Measurements from ENCODE around the gene KRTAP20-3.

The KRTAP20-3 gene

DNA sequence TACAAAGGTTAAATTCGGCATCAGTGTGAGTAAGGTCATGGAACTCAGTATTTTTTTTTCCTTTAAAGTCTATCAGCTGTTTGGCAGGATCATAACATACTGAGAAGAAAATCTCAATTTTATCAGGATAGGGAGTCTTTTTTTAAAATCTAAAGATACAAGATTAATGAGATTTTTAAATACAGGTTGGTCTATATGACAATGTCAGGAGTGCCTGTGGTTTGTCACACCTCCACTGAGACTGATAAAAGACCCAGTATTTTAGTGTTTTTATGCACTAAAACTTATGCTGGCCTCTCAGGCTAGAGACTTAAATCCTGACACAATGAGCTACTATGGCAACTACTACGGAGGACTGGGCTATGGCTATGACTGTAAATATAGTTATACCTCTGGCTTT, at the start of gene KRTAP20-3:
KRTAP20-3 (plus strand) TSS at position 301 of the 400 bp plus-strand sequence.
- no peak for DNase-seq (ENCODE audit: low read depth in 3 of 3)

DNA sequence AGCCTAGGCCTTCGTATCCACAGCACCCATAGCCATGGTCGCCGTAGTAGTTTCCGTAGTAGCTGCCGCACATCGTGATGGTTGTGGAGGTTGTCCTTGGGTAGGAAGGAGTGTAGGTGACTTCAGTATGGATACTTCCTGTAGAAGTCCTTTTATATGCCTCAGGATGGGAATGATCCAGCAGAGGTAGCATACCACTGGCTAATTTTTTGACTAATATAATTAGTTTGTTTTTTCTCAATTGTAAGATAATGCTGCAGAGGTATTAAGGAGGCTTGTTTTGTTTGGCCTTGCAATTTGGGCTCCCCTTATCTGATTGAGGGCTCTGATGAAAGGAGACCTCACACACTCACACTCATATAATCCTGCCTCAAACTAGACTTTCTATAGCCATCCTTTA, 43.9 kb upstream of the KRTAP20-3 start, which contains the start of gene KRTAP6-2:
KRTAP6-2 (minus strand) TSS at position 101 of the 400 bp plus-strand sequence; CDS start at position 73, 28 bp downstream.
- DNase-seq (ENCODE audit: low read depth in 3 of 3) = no peak

DNA sequence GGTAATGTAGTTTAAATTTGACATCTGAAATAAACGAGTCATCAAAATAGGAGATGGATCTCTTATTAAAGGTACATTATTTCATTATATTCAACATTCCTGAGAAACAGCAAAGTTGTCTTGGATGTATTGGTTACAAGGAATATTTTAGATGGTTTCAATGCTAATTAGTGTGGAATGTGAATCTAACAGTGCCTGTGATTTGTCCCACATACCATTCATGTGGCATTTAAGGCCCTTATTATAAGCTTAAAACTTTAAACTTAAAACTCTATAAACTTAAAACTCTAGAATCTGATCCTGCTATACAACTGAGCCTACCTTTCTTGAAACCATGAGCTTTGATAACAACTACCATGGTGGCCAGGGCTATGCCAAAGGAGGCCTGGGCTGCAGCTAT, 41.9 kb upstream of the KRTAP20-3 start, which contains the start of gene KRTAP22-1:
KRTAP22-1 (plus strand) TSS at position 301 of the 400 bp plus-strand sequence.
- DNase-seq (ENCODE audit: low read depth in 3 of 3) = no peak

DNA sequence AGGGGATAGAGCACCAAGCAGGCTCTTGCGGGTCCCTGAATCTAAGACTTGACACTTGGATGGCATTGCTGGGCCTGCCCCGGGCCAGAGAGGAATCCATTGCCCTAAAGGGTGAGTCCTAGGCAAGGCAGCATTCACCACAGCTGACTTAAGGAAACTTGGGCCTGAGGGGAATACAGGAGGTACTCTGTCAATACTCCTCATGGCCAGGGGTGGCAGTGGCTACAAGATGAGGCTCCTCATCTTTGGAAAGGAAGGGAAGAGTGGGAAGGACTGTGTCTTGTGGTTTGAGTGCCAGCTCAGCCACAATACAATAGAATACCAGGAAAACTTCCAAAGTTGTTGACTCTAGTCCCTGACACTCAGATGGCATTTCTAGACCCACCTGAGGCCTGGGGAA, 36.7 kb upstream of the KRTAP20-3 start:
- no peak for DNase-seq (ENCODE audit: low read depth in 3 of 3)

DNA sequence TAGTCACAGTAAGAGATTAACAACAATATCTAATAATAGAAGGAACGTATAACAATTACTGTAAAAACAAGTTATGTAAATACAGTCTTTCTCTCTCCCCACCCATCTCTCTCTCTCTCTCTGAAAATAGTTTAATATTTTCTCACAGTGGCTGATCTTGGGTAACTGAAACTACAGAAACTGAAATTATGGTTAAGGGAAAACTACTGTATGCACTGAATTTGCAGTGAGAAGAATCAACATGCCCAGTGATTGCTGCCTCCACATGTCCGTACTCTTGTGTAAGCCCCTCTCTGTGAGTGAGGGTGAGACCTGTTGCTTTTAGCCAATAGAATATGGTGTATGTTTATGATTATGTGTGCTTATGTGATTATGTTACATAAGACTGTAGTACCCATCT, 30.5 kb upstream of the KRTAP20-3 start:
- no peak for DNase-seq (ENCODE audit: low read depth in 3 of 3)

DNA sequence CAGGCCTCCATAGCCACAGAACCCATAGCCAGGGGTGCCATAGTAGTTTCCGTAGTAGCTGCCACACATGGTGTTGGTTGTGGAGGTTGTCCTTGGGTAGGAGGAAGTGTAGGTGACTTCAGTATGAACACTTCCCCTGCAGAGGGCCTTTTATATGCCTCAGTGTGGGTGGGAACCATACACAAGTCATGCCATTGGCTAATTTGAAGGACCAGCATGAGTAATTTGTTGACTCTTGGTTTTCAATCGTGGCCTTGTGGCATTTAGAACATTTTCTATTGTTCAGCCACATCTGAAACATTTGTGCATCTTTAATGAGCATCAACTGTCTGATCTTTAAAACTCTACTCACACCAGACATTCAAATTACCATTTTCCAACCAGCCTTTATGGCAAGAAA, 28.8 kb upstream of the KRTAP20-3 start, which contains the start of gene KRTAP6-1:
KRTAP6-1 (minus strand) TSS at position 95 of the 400 bp plus-strand sequence; CDS start at position 69, 26 bp downstream.
- DNase-seq (ENCODE audit: low read depth in 3 of 3) = no peak

DNA sequence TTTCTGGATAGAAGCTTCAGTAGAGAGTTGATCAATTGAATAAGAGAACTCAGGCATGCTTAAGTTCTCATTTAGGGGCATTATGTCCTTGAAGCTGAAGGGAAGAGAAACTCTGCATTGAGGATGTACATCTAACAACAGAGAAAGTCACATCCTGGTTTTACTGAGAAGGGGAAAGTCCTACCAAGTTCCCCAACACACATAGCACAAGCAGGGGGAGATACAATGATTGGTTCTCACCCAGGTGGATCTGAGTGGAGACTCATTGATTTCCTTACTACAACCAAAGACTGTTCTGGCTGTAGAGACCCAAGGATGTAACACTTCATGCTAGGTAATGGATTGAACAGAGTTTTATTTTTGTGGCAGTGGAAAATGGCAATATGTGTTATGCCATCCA, 27.5 kb upstream of the KRTAP20-3 start:
- DNase-seq (ENCODE audit: low read depth in 3 of 3) = no peak

DNA sequence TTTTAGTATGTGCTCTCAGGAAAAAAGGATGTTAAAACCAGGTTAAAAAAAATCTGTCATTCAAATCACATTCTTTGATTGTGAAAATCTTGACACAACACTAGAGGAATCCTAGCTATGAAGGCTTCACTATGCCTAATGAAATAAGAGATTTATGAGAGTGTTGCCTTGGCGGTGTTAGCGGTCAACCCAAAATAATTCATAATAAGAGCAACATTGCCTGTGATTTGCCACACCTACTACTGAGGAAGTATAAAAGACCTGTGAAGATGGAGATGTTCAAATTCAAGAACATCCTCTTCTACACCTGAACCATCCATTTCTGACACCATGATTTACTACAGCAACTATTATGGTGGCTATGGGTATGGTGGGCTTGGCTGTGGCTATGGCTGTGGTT, 26.5 kb upstream of the KRTAP20-3 start, which contains the start of gene KRTAP20-1:
KRTAP20-1 (plus strand) TSS at position 301 of the 400 bp plus-strand sequence; CDS start at position 331, 30 bp downstream.
- DNase-seq (ENCODE audit: low read depth in 3 of 3) = no peak

DNA sequence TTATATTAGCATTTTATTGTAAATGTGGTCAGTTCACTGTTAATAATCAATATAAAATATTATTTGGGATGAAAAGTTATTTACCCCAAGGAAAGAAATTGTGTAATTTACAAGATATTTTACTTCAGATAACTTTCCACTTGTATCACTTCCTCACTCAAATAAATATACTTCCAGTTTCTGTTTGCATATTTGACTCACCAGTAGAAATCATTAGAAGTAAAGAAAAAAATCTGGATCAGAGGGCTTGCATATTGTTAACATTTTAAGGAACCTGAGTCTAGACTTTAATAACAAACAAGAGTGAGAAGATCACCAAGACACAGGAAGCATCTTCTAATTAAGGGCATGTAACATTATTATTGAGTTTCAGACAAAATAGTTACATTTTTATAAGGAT, 22.6 kb upstream of the KRTAP20-3 start:
- DNase-seq (ENCODE audit: low read depth in 3 of 3) = no peak

DNA sequence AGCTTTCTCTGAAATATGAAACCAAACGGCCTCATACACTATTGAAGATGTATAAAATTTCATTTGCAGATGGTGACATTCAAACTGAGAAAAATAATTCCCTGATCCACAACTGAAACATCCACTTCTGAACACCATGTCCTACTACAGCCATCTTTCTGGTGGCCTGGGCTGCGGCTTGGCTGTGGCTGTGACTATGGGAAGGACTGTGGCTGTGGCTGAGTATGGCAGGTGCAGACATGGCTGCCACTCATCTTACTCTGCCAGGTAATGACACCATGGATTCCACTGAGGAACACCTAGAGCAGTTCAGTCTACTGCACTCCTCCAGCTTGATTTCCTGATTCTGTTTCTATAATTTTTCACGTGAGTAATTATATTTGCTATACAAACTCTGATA, 22.1 kb upstream of the KRTAP20-3 start, which contains the start of gene KRTAP20-4:
KRTAP20-4 (plus strand) TSS at position 106 of the 400 bp plus-strand sequence.
- no peak for DNase-seq (ENCODE audit: low read depth in 3 of 3)

DNA sequence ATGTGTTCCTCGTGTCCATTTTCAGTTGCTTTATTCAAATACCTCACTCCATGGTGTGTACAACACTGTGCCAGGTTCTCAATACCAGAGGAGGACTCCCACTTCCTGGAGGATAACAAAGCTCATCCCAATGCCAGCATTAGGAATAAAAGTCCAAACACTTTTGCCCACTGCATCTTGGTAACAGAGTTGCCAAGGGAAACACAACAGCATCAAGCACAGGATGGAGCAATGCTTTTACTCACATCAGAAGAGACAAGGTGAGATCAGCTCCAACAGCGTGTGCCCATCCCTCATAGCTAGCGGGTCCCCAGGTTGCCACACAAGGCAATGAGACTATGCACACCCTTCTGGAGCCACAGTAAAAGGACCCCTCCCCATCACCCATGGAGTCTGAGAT, 19.3 kb upstream of the KRTAP20-3 start:
- DNase-seq (ENCODE audit: low read depth in 3 of 3) = no peak

DNA sequence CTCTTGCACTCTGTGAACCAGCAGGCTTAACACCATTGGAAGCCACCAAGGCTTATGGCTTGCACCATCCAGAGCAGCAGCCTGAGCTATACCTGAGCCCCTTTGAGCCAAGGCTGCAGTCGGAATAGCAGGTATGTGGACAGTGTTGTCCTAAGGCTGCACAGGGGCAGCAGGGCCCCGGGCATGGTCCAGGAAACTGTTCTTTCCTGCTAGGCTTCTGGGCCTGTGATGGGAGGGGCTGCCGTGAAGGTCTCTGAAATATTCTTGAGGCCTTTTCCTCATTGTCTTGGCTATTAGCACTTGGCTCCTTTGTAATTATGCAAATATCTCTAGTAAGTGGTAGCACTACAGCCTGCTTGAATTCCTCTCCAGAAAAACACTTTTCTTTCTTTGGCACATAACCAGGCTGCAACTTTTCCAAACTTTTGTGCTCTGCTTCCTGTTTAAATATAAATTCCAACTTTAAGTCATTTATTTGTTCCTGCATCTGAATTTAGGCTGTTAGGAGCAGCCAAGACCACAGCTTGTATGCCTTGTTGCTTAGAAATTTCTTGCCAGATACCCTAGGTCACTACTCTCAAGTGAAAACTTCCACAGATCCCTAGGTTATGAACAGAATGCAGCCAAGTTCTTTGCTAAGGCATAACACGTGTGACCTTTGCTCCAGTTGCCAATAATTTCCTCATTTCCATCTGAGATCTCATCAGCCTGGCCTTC, 17.1 kb upstream of the KRTAP20-3 start:
- DNase-seq (ENCODE audit: low read depth in 3 of 3) = no peak

DNA sequence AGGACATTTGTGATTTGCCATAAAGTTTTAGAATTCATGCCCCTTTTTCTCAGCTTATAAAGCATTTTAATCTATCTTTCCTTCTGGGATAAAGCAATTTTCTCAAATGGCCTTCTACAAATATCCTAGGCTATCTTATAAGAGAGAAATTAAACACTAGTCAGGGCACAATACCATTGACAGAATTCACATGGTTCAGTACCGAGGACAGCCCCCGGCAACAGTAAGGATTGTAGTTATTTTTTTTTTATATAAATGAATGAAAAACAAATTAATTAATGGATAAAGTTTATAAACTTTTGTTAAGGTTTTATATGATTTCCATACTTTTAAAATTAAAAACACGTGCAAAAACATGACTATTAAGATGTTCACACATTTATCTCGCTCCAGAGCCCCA, 14.6 kb upstream of the KRTAP20-3 start:
- DNase-seq (ENCODE audit: low read depth in 3 of 3) = no peak

DNA sequence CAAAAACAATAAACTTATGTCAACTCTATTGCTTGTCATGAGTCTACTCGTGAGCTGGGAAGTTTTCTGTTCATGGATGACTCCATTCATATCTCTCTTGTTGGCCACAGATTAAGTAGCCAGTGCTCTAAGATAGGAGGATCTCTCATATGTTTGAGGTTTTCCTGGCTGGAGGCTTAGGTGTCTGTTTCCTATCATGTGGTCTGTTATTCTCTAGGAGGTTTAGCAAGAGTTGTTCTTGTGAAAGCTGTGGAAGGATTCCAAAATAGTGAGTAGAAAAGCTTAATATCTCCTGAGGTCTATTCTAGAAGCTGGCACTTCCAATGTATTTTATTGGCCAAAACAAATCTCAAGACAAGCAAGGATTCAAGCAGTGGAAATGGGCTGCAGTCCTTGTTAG, 13.5 kb upstream of the KRTAP20-3 start:
- no peak for DNase-seq (ENCODE audit: low read depth in 3 of 3)

DNA sequence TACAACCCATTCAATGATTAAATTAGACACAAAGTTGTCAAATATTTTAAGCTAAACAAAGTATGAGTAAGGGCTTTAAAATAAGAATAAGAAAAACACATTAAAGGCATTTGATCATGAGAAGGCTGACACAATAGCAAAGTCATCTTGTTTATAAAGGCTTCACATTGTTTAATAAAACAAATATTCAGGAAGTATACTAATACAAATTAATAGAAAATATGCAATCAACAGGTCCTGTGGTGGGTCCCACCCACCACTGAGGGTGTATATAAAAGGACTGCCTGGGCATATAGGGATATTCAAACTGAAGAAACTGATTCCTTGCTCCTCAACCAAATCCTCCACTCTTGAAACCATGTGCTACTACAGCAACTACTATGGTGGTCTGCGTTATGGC, 7.8 kb upstream of the KRTAP20-3 start, which contains the start of gene KRTAP20-2:
KRTAP20-2 (plus strand) TSS at position 301 of the 400 bp plus-strand sequence; CDS start at position 359, 58 bp downstream.
- no peak for DNase-seq (ENCODE audit: low read depth in 3 of 3)

DNA sequence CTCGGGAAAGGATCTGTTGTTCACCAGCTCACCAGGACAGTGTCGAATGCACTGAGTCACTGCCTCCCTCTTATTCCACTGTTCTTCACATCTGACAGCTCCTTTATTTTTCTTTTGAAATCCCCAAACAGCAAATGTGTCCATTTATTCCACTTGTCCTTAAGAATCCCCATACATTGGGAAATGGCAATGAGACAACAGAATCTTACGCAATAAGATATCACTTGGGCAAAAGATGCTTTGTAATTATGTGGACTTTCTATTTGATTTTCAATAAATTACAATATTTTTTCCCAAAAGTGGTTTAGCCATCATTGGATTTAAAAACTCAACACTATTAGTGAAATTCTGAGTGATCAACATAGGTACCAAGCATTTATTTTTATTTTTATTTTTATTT, 4.0 kb upstream of the KRTAP20-3 start:
- DNase-seq (ENCODE audit: low read depth in 3 of 3) = no peak

DNA sequence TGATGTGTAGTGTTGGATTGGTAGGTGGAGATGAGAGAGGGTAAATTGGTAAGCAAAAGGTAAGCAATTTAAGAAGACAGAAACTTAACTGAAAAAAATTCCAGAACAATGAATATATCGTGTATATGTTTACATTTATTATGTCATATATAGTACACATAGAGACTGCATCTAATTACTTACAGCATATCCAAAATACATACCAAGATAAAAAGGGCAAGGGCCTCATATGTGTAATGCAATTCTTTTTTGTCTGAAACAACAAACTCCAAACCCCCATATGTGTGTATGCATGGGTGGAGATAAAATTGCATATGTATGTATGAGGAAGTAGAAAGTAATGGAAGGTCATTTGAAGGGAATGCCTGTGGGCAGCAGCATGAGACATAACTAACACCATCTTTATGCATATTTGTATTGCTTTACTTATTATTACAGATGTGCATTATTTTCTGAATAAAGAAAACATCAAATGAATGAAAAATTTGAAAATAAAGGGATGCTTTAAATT, 4.3 kb downstream of the KRTAP20-3 start:
- no peak for DNase-seq (ENCODE audit: low read depth in 3 of 3)

DNA sequence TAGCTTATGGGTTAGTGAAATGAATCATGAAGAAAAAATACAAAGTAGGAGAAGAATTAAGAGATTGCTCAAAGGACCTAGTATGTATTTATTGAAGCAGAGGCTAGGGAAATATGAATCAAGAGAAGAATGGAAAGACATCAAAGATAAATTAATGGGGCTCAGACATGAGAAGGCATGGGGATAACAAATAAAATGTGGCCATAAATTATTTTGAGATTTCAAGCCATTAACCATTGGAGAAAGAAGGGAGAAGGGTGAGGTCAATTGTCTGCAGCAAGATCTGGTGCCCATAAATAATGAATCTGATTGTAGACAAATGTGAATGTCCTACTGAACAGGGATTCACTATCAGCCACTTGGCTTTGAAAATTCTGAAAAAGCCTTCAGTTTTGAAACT, 10.2 kb downstream of the KRTAP20-3 start:
- no peak for DNase-seq (ENCODE audit: low read depth in 3 of 3)

DNA sequence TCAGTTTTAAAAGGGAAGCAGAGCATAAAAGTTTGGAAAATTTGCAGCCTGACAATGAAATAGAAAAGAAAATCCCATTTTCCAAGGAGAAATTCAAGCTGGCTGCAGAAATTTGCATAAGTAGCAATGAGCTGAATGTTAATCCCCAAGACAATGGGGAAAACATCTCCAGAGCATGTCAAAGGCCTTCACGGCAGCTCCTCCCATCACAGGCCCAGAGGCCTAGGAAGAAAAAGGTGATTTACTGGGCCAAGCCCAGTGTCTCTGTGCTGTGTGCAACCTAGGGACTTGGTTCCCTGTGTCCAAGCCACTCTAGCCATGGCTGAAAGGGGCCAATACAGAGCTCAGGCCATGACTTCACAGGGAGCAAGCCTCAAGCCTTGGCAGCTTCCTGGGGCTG, 26.1 kb downstream of the KRTAP20-3 start:
- DNase-seq (ENCODE audit: low read depth in 3 of 3) = no peak

DNA sequence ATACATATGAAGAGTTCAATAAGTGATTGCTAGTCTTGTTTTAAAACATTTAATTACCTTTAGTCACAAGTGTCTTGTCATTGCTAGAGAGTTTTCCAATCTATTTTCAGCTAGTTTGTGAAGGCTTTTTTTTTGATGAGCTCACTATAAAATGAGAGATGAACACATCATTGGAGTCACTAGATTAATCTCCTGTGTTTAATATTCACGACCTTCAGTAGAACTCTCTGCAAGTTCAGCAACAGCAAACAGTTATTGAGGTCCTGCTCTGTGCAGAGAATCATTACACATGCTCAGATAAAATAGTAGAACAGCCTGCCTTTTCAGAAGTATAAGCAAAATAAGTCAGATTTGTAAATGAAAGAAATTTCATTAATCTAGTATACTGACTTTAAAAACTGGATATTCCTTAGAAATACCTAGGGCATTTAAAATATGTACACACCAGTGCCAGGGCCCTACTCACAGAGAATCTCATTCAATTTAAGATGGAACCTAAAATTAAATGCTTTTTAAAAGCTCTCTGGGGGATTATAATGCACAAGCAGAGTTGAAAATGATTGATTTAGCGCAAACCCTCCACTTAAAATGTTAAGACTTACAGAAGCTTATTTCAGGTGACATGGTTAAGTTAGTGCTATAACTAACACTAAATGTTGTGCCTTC, 30.5 kb downstream of the KRTAP20-3 start:
- no peak for DNase-seq (ENCODE audit: low read depth in 3 of 3)

DNA sequence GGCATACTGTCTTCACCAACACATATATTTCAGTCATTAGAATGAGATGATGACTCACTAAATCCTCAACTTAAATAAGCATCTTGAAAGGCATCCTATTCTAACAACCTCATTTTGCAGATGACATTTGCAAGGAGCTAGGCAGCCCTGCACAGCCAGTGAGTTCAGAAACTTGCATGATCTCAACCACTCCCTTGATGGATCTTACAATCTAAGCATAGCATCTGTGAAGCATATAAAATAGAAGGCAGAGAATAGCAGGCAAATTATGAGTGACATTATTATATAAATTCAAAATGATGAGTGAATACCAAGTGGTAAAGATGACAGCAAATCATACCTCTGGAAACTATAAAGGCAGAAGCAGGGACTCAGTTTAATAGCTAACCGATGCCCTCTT, 31.6 kb downstream of the KRTAP20-3 start:
- no peak for DNase-seq (ENCODE audit: low read depth in 3 of 3)

DNA sequence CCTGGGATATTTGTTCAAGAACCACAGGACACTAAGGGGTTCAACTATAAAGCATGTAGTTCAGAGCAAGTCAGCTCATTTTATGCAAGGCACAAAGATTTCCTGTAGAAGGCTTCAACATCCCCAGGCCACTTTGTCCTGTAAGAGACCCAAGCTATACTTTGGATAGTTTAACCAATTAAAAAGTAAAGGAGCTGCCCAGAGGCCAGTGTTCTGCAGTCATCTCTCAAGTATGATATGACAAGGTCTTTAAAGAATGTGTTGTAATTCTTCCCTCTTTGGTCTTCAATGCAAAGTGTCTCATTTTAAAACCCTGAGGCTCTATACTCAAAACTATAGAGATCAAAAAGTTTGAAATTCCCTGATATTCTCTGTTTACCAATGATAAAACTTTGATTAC, 34.1 kb downstream of the KRTAP20-3 start:
- DNase-seq (ENCODE audit: low read depth in 3 of 3) = no peak

DNA sequence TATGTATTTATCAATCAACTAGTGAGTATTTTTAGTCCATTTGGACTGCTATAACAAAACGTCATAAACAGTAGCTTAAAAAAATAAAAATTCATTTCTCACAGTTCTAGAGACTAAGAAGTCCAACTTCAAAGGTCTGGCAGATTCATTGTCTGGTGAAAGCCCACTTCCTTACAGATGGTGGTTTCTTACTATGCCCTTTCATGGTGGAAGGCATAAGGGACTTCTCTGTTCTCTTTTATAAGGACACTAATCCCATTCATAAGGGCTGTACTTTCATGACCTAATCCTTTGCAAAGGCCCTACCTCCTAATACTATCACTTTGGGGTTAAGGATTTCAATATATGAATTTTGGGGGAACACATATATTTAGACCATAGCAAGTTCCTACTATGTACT, 37.9 kb downstream of the KRTAP20-3 start:
- no peak for DNase-seq (ENCODE audit: low read depth in 3 of 3)

Measured in stimulated activated CD4-positive, alpha-beta T cell treated with anti-CD3 and anti-CD28 coated beads, TNF-alpha, amount 100 ng/mL, for 4 hours (primary cell).